Panc1 (cell line): ENCODE data around the gene SENP5. TPM values are rescaled to one million over a fixed set of nuclear protein-coding genes. Genes with fewer than 3 reads are reported as not detected.

Experiments
- ATAC-seq: fragments of 200-7000 bp; cut with Tn5 transposase; 2 replicates; pipeline ENCODE4 v1.9.1; 2020; ENCODE audit warnings: mild to moderate bottlenecking, moderate library complexity
- BruUV-seq: library from RNA; stranded (reverse); fragments of 400-500 nt; replicated peaks from 2 replicates; lab custom pipeline; 2021; lab: Mats Ljungman, UMichigan
- CTCF ChIA-PET: fragments of 300-600 bp; sonication (Branson Sonifier 250); formaldehyde crosslinking; loops from one replicate; lab custom pipeline; 2022; ENCODE audit warnings: antibody characterized with exemption; lab: Charles Lee
- POLR2A ChIA-PET: fragments of 300-600 bp; sonication (Branson Sonifier 250); formaldehyde crosslinking; loops from one replicate; lab custom pipeline; 2022; ENCODE audit warnings: antibody characterized with exemption; lab: Charles Lee
- DNase-seq: peaks from one replicate; pipeline ENCODE4 v3.0.0-alpha.2; 2010; ENCODE audit warnings: low read depth, low spot score
- H3K27ac ChIP-seq: 2 replicates; pipeline ENCODE4 v1.5.1; 2011; ENCODE audit warnings: mild to moderate bottlenecking, low read length, inconsistent platforms
- H3K27me3 ChIP-seq: fragments of 200-500 bp; sonication (Bioruptor generic); 2 replicates; pipeline ENCODE4 v1.6.0; 2014; ENCODE audit warnings: low read length, inconsistent platforms; ENCODE audit not compliant: control insufficient read depth, insufficient read depth
- H3K36me3 ChIP-seq: fragments of 200-500 bp; sonication (Bioruptor generic); 2 replicates; pipeline ENCODE4 v1.5.1; 2014; ENCODE audit warnings: inconsistent platforms, mild to moderate bottlenecking, low read length, moderate library complexity; ENCODE audit not compliant: control insufficient read depth, insufficient read depth
- H3K4me1 ChIP-seq: 2 replicates; pipeline ENCODE4 v1.5.1; 2011; ENCODE audit warnings: inconsistent platforms, mild to moderate bottlenecking, low read length, moderate library complexity; ENCODE audit not compliant: control insufficient read depth, insufficient read depth
- H3K4me3 ChIP-seq, 2 experiments: 2 replicates each; pipeline ENCODE4 v1.5.1; 2011 to 2012; ENCODE audit warnings: low read depth in 2 of 2, low read length in 2 of 2, mild to moderate bottlenecking in 2 of 2, inconsistent platforms in 1 of 2, moderate library complexity in 1 of 2
- H3K9me3 ChIP-seq: fragments of 200-500 bp; sonication (Bioruptor generic); 2 replicates; pipeline ENCODE4 v1.5.1; 2014; ENCODE audit warnings: low read depth, mild to moderate bottlenecking, inconsistent platforms, low read length, moderate library complexity; ENCODE audit not compliant: control insufficient read depth, insufficient read depth
- CTCF ChIP-seq: fragments of 450-650 bp; IDR thresholded peaks from 2 replicates; pipeline ENCODE4 v1.5.1; 2017; ENCODE audit warnings: mild to moderate bottlenecking
- POLR2AphosphoS5 ChIP-seq: IDR thresholded peaks from 2 replicates; pipeline ENCODE4 v1.6.1; 2012; ENCODE audit warnings: mild to moderate bottlenecking, low read depth, low read length, moderate library complexity
- REST ChIP-seq, 2 experiments: IDR thresholded peaks; 2 replicates each; pipeline ENCODE4 v1.6.1; 2011 to 2012; ENCODE audit warnings: low read depth in 2 of 2, control low read depth in 1 of 2, low read length in 1 of 2, mild to moderate bottlenecking in 1 of 2, moderate library complexity in 1 of 2; ENCODE audit not compliant: insufficient read depth in 1 of 2
- SIN3A ChIP-seq: IDR thresholded peaks from 2 replicates; pipeline ENCODE4 v1.6.1; 2012; ENCODE audit warnings: low read depth, mild to moderate bottlenecking, low read length, moderate library complexity, borderline replicate concordance; ENCODE audit not compliant: insufficient read depth
- TCF7L2 ChIP-seq: IDR thresholded peaks from 2 replicates; pipeline ENCODE4 v1.6.1; 2011; ENCODE audit warnings: mild to moderate bottlenecking, low read depth, low read length, inconsistent platforms
- in situ Hi-C: cut with HindIII; loops from 2 replicates; pipeline ENCODE4 v1.10.0; 2016; ENCODE audit warnings: low sequenced_read_pairs, low pct_unique_long_range_greater_than_20kb
- intact Hi-C: fragments of 100-400 bp; cut with micrococcal nuclease; formaldehyde crosslinking; loops from one replicate; pipeline ENCODE4 v1.10.0; 2022; ENCODE audit not compliant: unreplicated experiment
- total RNA-seq: library from RNA; stranded (reverse); gene quantifications from one replicate; pipeline ENCODE4 v1.2.1, GENCODE V29; 2021; ENCODE audit not compliant: unreplicated experiment

SENP5 gene
- total RNA-seq, 1 experiment from 2014 or later, result 40.0 TPM

GRCh38 chr3:196971094-196971698, 103.5 kb downstream of the SENP5 start:
- H3K4me3 ChIP-seq, result no peak overlapping the region
- H3K4me1 ChIP-seq, result peaks cover 12% of the 10 kb centered on the region
- BruUV-seq, result no TSS peak
- in situ Hi-C loops (no loop called here), intact Hi-C loops (loop anchor here (10.0 kb wide), 1 partner anchor 446 kb away; no protein-coding TSS in a partner anchor)
- POLR2A ChIA-PET, result no interaction called here
- H3K36me3 ChIP-seq, result no peaks in the 10 kb centered on the region
- TF ChIP-seq REST (IDR thresholded peaks at IDR 0.05; ENCODE audit: insufficient read depth in 1 of 2, low read depth in 2 of 2, low read length in 1 of 2) (no peak), POLR2AphosphoS5 (no peak), CTCF (no peak), TCF7L2 (no peak), SIN3A (no peak)
- CTCF ChIA-PET, result no interaction called here
- H3K9me3 ChIP-seq, result no peaks in the 10 kb centered on the region
- no peak overlapping the region for H3K27ac ChIP-seq
- DNase-seq, result no peak
- no peaks in the 10 kb centered on the region for H3K27me3 ChIP-seq
- ATAC-seq, result no peak

DNA sequence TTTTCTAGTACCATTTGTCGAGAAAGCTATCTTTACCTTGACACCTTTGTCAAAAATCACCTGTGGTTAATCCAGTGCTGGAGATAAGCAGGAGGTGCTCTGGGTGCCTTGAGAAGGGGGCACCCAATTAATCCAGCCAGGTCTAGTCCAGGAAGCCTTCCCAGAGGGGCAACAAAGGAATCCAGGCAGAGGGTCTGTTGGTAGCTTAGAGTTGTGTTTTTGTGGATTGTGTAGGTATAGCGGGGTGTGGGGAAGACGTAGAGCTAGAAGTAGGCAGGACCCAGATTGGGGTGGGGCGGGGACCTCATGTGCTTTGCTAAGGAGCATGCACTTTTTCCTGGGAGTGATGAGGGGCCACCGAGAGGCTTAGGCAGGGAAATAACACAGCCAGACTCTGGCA, 106.9 kb downstream of the SENP5 start:
- intact Hi-C loops, result loop anchor here (10.0 kb wide), 1 partner anchor 450 kb away; no protein-coding TSS in a partner anchor
- H3K27ac ChIP-seq, result no peak overlapping the region
- no peak for TF ChIP-seq TCF7L2
- TF ChIP-seq POLR2AphosphoS5, result no peak
- TF ChIP-seq REST (IDR thresholded peaks at IDR 0.05; ENCODE audit: insufficient read depth in 1 of 2, low read depth in 2 of 2, low read length in 1 of 2), result no peak
- no peak for TF ChIP-seq CTCF
- no peak for TF ChIP-seq SIN3A
- DNase-seq (no peak), ATAC-seq (no peak)
- H3K36me3 ChIP-seq, result no peaks in the 10 kb centered on the region
- H3K9me3 ChIP-seq, result no peaks in the 10 kb centered on the region
- in situ Hi-C loops, result no loop called here
- H3K4me1 ChIP-seq, result peaks cover 5% of the 10 kb centered on the region
- CTCF ChIA-PET, result interaction anchor here (1.8 kb wide), 1 partner anchor 55 kb away, joined by 6 read pairs; the partner anchor contains the start of gene MELTF
- POLR2A ChIA-PET, result interaction anchor here (0.6 to 0.7 kb wide), 2 partner anchors 16 to 550 kb away, joined by 5 to 16 read pairs; no protein-coding TSS in a partner anchor
- no TSS peak for BruUV-seq
- H3K4me3 ChIP-seq, result no peak overlapping the region
- no peaks in the 10 kb centered on the region for H3K27me3 ChIP-seq
